ENCODE measurements around the gene DPH5.

DPH5 gene

DNA sequence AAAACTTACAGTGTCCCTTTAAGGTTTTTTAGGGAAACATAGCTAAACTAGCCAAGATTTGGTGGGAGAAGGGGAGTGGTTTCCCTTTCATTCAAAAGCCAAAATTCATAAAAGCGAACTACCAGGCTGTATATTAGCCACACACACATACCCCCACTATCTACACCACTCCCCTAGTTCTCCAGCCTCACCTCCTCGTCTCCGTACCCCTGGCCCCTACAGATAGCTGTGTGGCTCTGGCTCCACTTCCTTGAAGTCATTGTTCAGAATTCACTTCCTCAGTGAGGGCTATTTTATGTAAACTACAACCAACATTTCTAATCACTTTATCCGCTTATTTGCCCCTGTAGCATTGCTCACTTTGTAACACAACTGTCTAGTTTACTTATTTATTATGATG is 5.3 kb upstream of the DPH5 start:
- DNase-seq (ENCODE audit: low spot score): no peak

GRCh38 chr1:101029184-101029583 is 3.6 kb upstream of the DPH5 start:
- DNase-seq (ENCODE audit: low spot score): no peak

DNA sequence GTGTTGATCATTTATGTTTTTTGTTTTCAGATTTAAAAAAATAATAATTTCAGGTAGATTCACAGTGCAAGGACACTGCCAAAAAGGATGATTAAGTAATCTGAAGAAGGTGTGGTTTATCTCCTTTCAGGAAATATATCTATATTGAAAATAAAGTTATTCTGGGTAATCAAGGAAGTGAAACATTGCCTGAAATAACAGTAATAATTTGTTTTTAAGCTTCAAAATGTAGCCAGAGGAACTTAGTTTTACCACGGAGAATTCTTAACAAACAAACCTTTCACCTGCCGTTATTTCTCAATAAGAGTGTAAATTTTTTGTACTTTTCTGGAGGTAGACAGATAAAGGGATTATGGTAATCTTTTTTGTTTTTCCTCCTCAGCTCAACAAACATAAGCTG is 2.9 kb upstream of the DPH5 start:
- no peak for DNase-seq (ENCODE audit: low spot score)

- no peak for DNase-seq (ENCODE audit: low spot score)
Measured at GRCh38 chr1:101027194-101027772, 1.7 kb upstream of the DPH5 start.

GRCh38 chr1:101026430-101026788 is 825 bp upstream of the DPH5 start:
- DNase-seq (ENCODE audit: low spot score): no peak

- no peak for DNase-seq (ENCODE audit: low spot score)
Measured at GRCh38 chr1:101025283-101025656, 314 bp downstream of the DPH5 start.

GRCh38 chr1:101022294-101022693 is 3.3 kb downstream of the DPH5 start:
- no peak for DNase-seq (ENCODE audit: low spot score)

GRCh38 chr1:101017448-101017847 is 8.1 kb downstream of the DPH5 start:
- DNase-seq (ENCODE audit: low spot score): no peak

- DNase-seq (ENCODE audit: low spot score): no peak
Measured at GRCh38 chr1:101013776-101014175, 11.8 kb downstream of the DPH5 start.

GRCh38 chr1:101008229-101008834 is 17.3 kb downstream of the DPH5 start:
- no peak for DNase-seq (ENCODE audit: low spot score)

DNA sequence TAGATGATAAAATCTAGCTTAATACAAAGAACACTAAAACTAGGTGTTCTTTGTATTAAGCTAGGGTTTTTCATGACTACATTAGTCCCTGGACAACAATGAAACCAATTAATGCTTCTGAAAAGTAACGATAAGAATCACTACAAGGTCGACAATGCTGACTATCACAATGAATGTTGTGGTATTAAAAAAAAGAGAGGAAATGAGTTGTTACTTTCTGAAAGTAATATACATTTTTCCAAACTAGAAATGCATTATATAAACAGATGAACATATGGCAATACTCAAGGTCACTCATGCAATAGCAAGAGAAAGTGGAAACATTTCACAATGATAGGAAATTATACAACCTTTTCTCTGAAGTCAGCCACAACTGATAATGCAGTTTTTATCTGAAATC is 19.0 kb downstream of the DPH5 start:
- no peak for DNase-seq (ENCODE audit: low spot score)

- DNase-seq (ENCODE audit: low spot score): no peak
Measured at GRCh38 chr1:101005871-101006270, 19.7 kb downstream of the DPH5 start.

DNA sequence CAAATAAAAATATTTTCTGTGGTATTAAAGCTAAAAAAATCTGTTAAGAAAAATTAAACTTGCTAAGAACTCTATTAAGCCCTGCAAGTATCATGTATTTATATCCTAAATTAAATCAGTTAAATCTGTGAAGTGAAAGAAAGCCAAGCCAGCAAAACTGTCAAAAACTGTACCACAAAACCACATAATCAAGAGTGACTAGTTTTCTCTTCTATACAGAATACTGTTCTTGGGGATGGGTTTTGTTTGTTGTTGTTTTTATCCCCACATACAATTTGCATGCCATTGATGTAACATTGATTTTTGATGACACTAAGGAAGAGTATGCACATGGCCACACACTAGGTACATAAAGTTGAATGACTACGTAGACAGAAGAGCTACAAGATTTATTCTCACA is 20.4 kb downstream of the DPH5 start:
- DNase-seq (ENCODE audit: low spot score): no peak

GRCh38 chr1:101004670-101005069 is 20.9 kb downstream of the DPH5 start:
- DNase-seq (ENCODE audit: low spot score): no peak

DNA sequence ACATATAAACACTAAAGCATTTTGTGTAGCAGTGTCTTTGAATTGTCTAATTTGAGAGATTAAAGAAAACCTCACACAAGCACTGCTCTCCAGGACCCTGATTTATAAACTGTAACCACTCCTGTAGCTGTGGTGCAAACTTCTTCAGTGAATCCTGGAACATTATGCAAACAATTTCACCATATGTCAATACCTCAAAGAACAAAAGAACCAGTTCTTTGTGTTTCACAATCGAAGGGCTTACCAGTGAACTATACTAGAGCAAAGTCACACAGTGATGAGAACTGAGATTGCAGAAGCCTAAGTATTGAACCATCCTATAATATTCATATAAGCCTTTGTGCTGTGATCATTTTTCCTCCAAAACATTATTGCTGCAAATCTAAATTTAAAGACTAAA is 21.5 kb downstream of the DPH5 start:
- DNase-seq (ENCODE audit: low spot score): no peak

DNA sequence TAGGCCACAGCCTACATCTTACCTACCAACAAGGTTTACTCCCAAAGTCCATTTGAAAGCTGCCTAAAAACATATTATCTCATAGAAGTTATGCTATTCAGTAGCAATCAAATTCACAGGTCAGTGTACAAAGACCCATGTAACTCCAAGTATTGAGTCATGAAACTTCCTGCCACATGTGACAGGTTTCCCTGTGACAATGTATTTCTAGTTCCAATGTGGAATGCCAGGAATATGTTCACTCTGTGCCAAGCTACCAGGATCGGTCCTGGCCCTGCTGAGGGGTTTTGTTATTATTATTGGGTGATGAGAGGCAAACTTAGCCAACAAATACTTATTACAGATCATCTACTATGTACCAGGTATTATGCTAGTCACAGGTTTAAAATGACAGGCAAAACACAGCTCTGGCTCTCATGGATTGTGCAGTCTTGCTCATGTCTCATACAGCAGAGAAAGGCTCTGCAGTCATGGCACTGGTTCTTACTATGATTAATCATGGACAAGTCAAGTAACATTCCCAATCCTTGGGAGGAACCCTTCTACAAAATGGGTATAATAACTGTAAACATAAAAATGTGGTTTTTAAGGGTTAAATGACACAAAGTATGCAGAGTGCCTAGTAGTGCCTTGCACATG is 22.5 kb downstream of the DPH5 start:
- DNase-seq (ENCODE audit: low spot score): no peak

- DNase-seq (ENCODE audit: low spot score): no peak
Measured at GRCh38 chr1:101002551-101002950, 23.0 kb downstream of the DPH5 start.

GRCh38 chr1:101000131-101000873 is 25.3 kb downstream of the DPH5 start:
- no peak for DNase-seq (ENCODE audit: low spot score)

- no peak for DNase-seq (ENCODE audit: low spot score)
Measured at GRCh38 chr1:100998426-100998825, 27.2 kb downstream of the DPH5 start.

DNA sequence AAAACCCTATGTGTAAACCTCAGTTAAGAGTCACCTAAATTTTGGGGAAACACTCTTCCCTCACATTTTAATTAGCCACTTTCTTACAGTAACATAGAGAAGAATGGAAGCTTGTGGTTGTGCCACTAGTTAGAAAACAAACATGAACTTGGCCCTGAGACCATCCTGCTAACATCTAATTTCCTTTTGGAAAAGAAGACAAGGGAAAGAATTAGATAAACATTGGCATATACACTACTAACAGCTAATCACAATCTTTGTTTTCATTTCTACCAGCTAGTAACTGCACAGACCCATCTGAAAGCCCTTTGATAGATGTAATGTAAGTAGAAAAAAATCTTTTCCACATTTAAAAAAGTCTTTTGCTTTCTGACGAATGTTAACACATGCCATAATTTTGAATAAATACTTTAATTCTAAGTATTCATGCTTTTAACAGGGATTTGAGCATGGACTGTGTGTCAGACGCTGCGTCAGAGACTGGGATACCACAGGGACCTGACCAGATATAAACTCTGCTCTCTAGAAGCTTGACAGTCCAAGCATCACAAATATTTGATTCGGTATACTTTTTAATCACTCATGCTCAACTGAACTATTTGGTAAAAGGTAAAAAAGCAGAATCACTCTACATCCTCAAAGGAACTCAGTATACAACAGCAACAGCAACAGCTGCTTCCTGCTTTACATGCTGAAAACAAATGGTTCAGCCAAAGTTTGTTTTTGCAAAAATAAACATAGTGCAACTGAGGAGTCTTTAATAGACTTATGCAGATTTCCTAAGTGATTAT is 30.2 kb downstream of the DPH5 start:
- DNase-seq (ENCODE audit: low spot score): no peak

DNA sequence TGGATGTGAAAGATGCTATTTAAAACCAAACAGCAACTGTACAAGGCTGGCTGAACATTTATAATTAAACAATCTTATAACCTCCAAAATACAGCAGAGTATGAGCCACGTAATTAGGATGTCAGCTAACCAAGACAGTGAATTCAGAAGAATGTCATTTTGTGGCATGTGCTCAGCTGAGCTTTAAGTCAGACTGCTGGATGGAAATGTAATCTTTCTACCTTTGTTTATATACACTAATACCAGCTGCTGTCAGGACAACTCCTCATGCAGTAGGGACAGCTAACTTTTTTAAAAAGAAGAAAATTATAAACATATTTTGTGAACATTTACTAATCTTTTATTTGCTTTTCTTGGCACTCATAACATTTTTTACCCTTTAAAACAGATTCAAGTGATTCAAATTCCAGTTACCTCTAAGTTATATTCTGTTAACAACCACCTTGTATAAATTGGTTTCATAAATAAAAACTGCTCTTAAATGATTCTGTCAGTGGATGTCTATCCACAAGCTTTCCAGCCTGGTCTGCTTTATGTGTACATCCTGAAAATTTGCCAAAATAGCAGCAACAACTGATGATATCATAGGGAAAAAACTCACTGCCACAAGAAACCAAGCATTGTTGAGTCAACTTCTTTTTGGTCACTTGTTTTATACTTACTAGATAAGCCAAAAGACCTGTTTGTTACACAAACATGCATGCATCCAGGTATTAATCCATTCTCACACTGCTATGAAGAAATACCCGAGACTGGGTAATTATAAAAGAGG is 36.1 kb downstream of the DPH5 start:
- DNase-seq (ENCODE audit: low spot score): no peak

- no peak for DNase-seq (ENCODE audit: low spot score)
Measured at GRCh38 chr1:100988121-100988520, 37.5 kb downstream of the DPH5 start.

Measured in cerebellar cortex (tissue), 1 donor.